DND-41 (cell line): ENCODE results near the gene MCM9.

Experiments
- ATAC-seq: fragments of 200-7000 bp; cut with Tn5 transposase; 3 replicates; pipeline ENCODE4 v1.9.1; 2021; ENCODE audit warnings: low read depth; ENCODE audit not compliant: insufficient read depth
- DNase-seq: peaks from one replicate; pipeline ENCODE4 v3.0.0-alpha.2; 2020
- H2AFZ ChIP-seq: 2 replicates; pipeline ENCODE4 v1.6.0; 2012; ENCODE audit warnings: low read depth, low read length
- H3K27ac ChIP-seq: 2 replicates; pipeline ENCODE4 v1.5.1; 2012; ENCODE audit warnings: low read length, inconsistent platforms
- H3K27me3 ChIP-seq: fragments of 200-600 bp; sonication (generic); 2 replicates; pipeline ENCODE4 v1.6.0; 2012; ENCODE audit warnings: low read length, mild to moderate bottlenecking, inconsistent platforms; ENCODE audit not compliant: insufficient read depth, poor library complexity
- H3K36me3 ChIP-seq: 2 replicates; pipeline ENCODE4 v1.5.1; 2012; ENCODE audit warnings: low read length, inconsistent platforms; ENCODE audit not compliant: insufficient read depth
- H3K4me1 ChIP-seq: 2 replicates; pipeline ENCODE4 v1.5.1; 2012; ENCODE audit warnings: mild to moderate bottlenecking, low read length; ENCODE audit not compliant: insufficient read depth
- H3K4me2 ChIP-seq: 2 replicates; pipeline ENCODE4 v1.6.0; 2012; ENCODE audit warnings: mild to moderate bottlenecking, moderate library complexity, low read length, inconsistent platforms; ENCODE audit not compliant: insufficient read depth
- H3K4me3 ChIP-seq, 2 experiments: fragments of 200-600 bp in 1 of 2; shearing (Covaris generic) in 1 of 2; 2 replicates each; pipeline ENCODE4 v1.5.1; 2012 to 2016; ENCODE audit warnings: inconsistent platforms in 2 of 2, low read length in 2 of 2, mild to moderate bottlenecking in 2 of 2, low read depth in 1 of 2, moderate library complexity in 1 of 2
- H3K79me2 ChIP-seq: 2 replicates; pipeline ENCODE4 v1.6.0; 2012; ENCODE audit warnings: low read length, inconsistent platforms; ENCODE audit not compliant: insufficient read depth
- H3K9ac ChIP-seq: 2 replicates; pipeline ENCODE4 v1.6.0; 2012; ENCODE audit warnings: low read depth, mild to moderate bottlenecking, inconsistent platforms, low read length, moderate library complexity
- H3K9me3 ChIP-seq: 2 replicates; pipeline ENCODE4 v1.5.1; 2012; ENCODE audit warnings: low read length, moderate library complexity, mild to moderate bottlenecking, inconsistent platforms; ENCODE audit not compliant: insufficient read depth, severe bottlenecking
- H4K20me1 ChIP-seq: 2 replicates; pipeline ENCODE4 v1.6.0; 2012; ENCODE audit warnings: low read length; ENCODE audit not compliant: insufficient read depth
- CTCF ChIP-seq: IDR thresholded peaks from 2 replicates; pipeline ENCODE4 v1.5.1; 2012; ENCODE audit warnings: borderline replicate concordance, low read length, moderate library complexity, mild to moderate bottlenecking; ENCODE audit not compliant: poor library complexity, severe bottlenecking; ENCODE audit errors: extremely low read depth
- EZH2 ChIP-seq: IDR thresholded peaks from 3 replicates; pipeline ENCODE4 v1.6.1; 2012; ENCODE audit warnings: borderline replicate concordance, low read depth, mild to moderate bottlenecking, moderate library complexity, low read length, inconsistent platforms; ENCODE audit not compliant: severe bottlenecking

MCM9 gene

GRCh38 chr6:118776607-118777549 is 158.1 kb downstream of the MCM9 start:
- Histone ChIP-seq H4K20me1 (no peaks in the 10 kb centered on the region), H3K4me1 (peaks cover 4% of the 10 kb centered on the region; the same call in 1 of the 2 replicates), H2AFZ (no peak overlapping the region), H3K27me3 (no peaks in the 10 kb centered on the region), H3K36me3 (no peaks in the 10 kb centered on the region), H3K4me2 (no peak overlapping the region), H3K79me2 (no peaks in the 10 kb centered on the region), H3K9me3 (no peaks in the 10 kb centered on the region), H3K4me3 (no peak overlapping the region), H3K9ac (no peak overlapping the region), H3K27ac (no peak overlapping the region)
- ATAC-seq, result peak; percentile 97
- TF ChIP-seq EZH2 (no peak), CTCF (peak; percentile 91)
- peak; percentile 79 for DNase-seq

- Histone ChIP-seq H3K4me1 (peaks cover 4% of the 10 kb centered on the region; the same call in 1 of the 2 replicates), H3K4me3 (no peak overlapping the region), H3K9me3 (no peaks in the 10 kb centered on the region), H4K20me1 (no peaks in the 10 kb centered on the region), H3K4me2 (no peak overlapping the region), H3K36me3 (no peaks in the 10 kb centered on the region), H3K27me3 (no peaks in the 10 kb centered on the region), H3K27ac (no peak overlapping the region), H3K9ac (no peak overlapping the region), H3K79me2 (no peaks in the 10 kb centered on the region), H2AFZ (no peak overlapping the region)
- DNase-seq, result no peak
- ATAC-seq, result no peak
- TF ChIP-seq EZH2, result no peak
- TF ChIP-seq CTCF, result no peak
Measured at GRCh38 chr6:118775381-118775780, 159.6 kb downstream of the MCM9 start.

GRCh38 chr6:118774581-118774980 is 160.4 kb downstream of the MCM9 start:
- peaks cover 4% of the 10 kb centered on the region; the same call in 1 of the 2 replicates for H3K4me1 ChIP-seq
- DNase-seq (no peak), ATAC-seq (no peak)
- H3K4me2 ChIP-seq, result no peak overlapping the region
- no peaks in the 10 kb centered on the region for H3K27me3 ChIP-seq
- H3K9ac ChIP-seq, result no peak overlapping the region
- H3K9me3 ChIP-seq, result no peaks in the 10 kb centered on the region
- H3K79me2 ChIP-seq, result no peaks in the 10 kb centered on the region
- no peak overlapping the region for H3K27ac ChIP-seq
- H4K20me1 ChIP-seq, result no peaks in the 10 kb centered on the region
- TF ChIP-seq EZH2 (no peak), CTCF (no peak)
- no peaks in the 10 kb centered on the region for H3K36me3 ChIP-seq
- no peak overlapping the region for H3K4me3 ChIP-seq
- no peak overlapping the region for H2AFZ ChIP-seq
